Progenitor cell of endocrine pancreas (in vitro differentiated cells): Measurements from ENCODE around the gene KDM4F. TPM values are rescaled to one million over a fixed set of nuclear protein-coding genes. Genes with fewer than 3 reads are reported as not detected.

Experiments used
- DNase-seq: peaks from one replicate; pipeline ENCODE4 v3.0.0; 2021; ENCODE audit warnings: low spot score; ENCODE audit not compliant: unreplicated experiment
- H3K27ac Mint-ChIP-seq: 2 replicates; pipeline ENCODE4 v1.8.0; 2021; ENCODE audit warnings: mild to moderate bottlenecking, moderate library complexity, mixed read lengths
- H3K27me3 Mint-ChIP-seq: 2 replicates; pipeline ENCODE4 v1.8.0; 2021; ENCODE audit warnings: mixed read lengths
- H3K36me3 Mint-ChIP-seq: 2 replicates; pipeline ENCODE4 v1.8.0; 2022; ENCODE audit warnings: mixed read lengths; ENCODE audit not compliant: insufficient read depth
- H3K4me1 Mint-ChIP-seq: 2 replicates; pipeline ENCODE4 v1.8.0; 2021; ENCODE audit warnings: low read depth, mixed read lengths
- H3K4me3 Mint-ChIP-seq: 2 replicates; pipeline ENCODE4 v1.8.0; 2021; ENCODE audit warnings: low read depth, mild to moderate bottlenecking, moderate library complexity, mixed read lengths
- H3K9me3 Mint-ChIP-seq: 2 replicates; pipeline ENCODE4 v1.8.0; 2021; ENCODE audit warnings: low read depth, mixed read lengths
- CTCF ChIP-seq: fragments of 200-600 bp; sonication (generic); IDR thresholded peaks from one replicate; pipeline ENCODE4 v1.5.0; 2021; ENCODE audit warnings: antibody characterized with exemption, mild to moderate bottlenecking; ENCODE audit not compliant: unreplicated experiment
- total RNA-seq: library from RNA; stranded (reverse); gene quantifications from 2 replicates; pipeline ENCODE4 v1.2.1, GENCODE V29; 2021

The KDM4F gene
- total RNA-seq, 1 donor from 2014 or later = not detected

- no peak for TF ChIP-seq CTCF
- peaks cover 39% of the 10 kb centered on the region for H3K27me3 Mint-ChIP-seq
- H3K4me1 Mint-ChIP-seq = peaks cover under 1% of the 10 kb centered on the region
- no peaks in the 10 kb centered on the region for H3K36me3 Mint-ChIP-seq
- no peak overlapping the region for H3K27ac Mint-ChIP-seq
- DNase-seq = no peak
- no peak overlapping the region for H3K4me3 Mint-ChIP-seq
- no peaks in the 10 kb centered on the region for H3K9me3 Mint-ChIP-seq
Observed at GRCh38 chr11:95085117-95085816, 36.0 kb downstream of the KDM4F start.

- Mint-ChIP-seq H3K4me1 (peaks cover 2% of the 10 kb centered on the region), H3K9me3 (no peaks in the 10 kb centered on the region), H3K27ac (no peak overlapping the region), H3K4me3 (no peak overlapping the region), H3K36me3 (no peaks in the 10 kb centered on the region), H3K27me3 (peaks cover 48% of the 10 kb centered on the region)
- DNase-seq = no peak
- TF ChIP-seq CTCF = no peak
Observed at GRCh38 chr11:95086151-95086550, 36.9 kb downstream of the KDM4F start.

GRCh38 chr11:95086836-95087570, 37.8 kb downstream of the KDM4F start:
- Mint-ChIP-seq H3K4me3 (no peak overlapping the region), H3K4me1 (peaks cover 2% of the 10 kb centered on the region), H3K27ac (no peak overlapping the region), H3K9me3 (no peaks in the 10 kb centered on the region), H3K36me3 (no peaks in the 10 kb centered on the region), H3K27me3 (peaks cover 57% of the 10 kb centered on the region)
- no peak for TF ChIP-seq CTCF
- DNase-seq = no peak

- peak overlapping the region; percentile 67 for H3K27ac Mint-ChIP-seq
- no peaks in the 10 kb centered on the region for H3K36me3 Mint-ChIP-seq
- H3K27me3 Mint-ChIP-seq = peaks cover 66% of the 10 kb centered on the region
Observed at GRCh38 chr11:95088946-95089619, 39.9 kb downstream of the KDM4F start.

More at GRCh38 chr11:95088946-95089619, 39.9 kb downstream of the KDM4F start:
- Mint-ChIP-seq H3K4me3 (peak overlapping the region; percentile 75), H3K4me1 (peaks cover 6% of the 10 kb centered on the region), H3K9me3 (no peaks in the 10 kb centered on the region)
- TF ChIP-seq CTCF = no peak
- no peak for DNase-seq
